Sigmoid colon (tissue), 4 donors: Measurements from ENCODE around the gene RPL4.

Experiments used
- POLR2A ChIP-seq, 2 donors: fragments of 450-650 bp; IDR thresholded peaks; one replicate each; pipeline ENCODE4 v1.6.1; 2016; ENCODE audit warnings: antibody characterized with exemption in 2 of 2, mild to moderate bottlenecking in 2 of 2, moderate library complexity in 2 of 2
- POLR2AphosphoS5 ChIP-seq, 4 donors: sonication (generic); formaldehyde crosslinking; IDR thresholded peaks; one replicate each; pipeline ENCODE4 v1.6.1; 2017; ENCODE audit warnings: antibody characterized with exemption in 4 of 4
- TF ChIP-seq, protein P1 (sequence below), 4 experiments: fragments of 450-650 bp in 3 of 4; fragments of 200-600 bp in 1 of 4; IDR thresholded peaks; one replicate each; pipeline ENCODE4 v1.5.1; 2016 to 2019; ENCODE audit warnings: antibody characterized with exemption in 4 of 4, mild to moderate bottlenecking in 3 of 4, moderate library complexity in 2 of 4

DNA sequence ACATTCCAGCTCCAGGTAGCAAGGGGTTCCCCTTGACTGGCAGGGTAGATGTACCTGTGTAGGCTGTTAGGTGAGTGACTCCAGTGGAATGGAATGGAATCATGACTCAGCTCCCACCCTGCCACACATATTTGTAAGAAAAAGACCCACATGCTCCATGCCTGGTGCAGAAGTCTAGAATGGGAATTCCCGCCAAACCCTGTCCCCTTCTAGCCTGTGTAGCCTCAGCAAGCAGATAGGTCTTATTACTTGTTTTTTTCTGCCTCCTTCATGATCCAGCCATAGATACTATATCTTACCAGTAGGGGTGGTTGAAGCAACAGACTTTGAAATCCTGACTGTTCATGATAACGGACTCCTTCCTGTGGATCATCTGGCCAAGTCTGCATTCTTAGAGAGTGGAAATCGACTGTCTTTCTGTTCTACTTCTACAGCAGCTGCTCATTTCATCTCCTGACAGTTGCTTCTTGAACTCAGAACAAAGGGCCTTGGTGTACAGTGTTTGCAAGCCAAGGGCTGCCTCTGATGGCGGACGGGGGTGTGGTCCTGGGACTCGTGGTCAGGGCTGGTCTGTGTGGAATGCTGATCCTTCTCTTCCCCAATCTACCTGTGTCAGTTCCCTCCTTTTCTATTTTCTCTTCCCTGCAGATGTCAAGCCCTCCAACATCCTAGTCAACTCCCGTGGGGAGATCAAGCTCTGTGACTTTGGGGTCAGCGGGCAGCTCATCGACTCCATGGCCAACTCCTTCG, 23.4 kb downstream of the RPL4 start:
- TF ChIP-seq POLR2A (IDR thresholded peaks at IDR 0.05) (no peak), POLR2AphosphoS5 (IDR thresholded peaks at IDR 0.05) (no peak)
- TF ChIP-seq, protein P1, sequence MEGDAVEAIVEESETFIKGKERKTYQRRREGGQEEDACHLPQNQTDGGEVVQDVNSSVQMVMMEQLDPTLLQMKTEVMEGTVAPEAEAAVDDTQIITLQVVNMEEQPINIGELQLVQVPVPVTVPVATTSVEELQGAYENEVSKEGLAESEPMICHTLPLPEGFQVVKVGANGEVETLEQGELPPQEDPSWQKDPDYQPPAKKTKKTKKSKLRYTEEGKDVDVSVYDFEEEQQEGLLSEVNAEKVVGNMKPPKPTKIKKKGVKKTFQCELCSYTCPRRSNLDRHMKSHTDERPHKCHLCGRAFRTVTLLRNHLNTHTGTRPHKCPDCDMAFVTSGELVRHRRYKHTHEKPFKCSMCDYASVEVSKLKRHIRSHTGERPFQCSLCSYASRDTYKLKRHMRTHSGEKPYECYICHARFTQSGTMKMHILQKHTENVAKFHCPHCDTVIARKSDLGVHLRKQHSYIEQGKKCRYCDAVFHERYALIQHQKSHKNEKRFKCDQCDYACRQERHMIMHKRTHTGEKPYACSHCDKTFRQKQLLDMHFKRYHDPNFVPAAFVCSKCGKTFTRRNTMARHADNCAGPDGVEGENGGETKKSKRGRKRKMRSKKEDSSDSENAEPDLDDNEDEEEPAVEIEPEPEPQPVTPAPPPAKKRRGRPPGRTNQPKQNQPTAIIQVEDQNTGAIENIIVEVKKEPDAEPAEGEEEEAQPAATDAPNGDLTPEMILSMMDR (IDR thresholded peaks at IDR 0.05), result no peak
